ENCODE data around the gene VAX1.
A peak's percentile ranks its signal among the peaks of the same experiment; 100 is the strongest.

The VAX1 gene

DNA sequence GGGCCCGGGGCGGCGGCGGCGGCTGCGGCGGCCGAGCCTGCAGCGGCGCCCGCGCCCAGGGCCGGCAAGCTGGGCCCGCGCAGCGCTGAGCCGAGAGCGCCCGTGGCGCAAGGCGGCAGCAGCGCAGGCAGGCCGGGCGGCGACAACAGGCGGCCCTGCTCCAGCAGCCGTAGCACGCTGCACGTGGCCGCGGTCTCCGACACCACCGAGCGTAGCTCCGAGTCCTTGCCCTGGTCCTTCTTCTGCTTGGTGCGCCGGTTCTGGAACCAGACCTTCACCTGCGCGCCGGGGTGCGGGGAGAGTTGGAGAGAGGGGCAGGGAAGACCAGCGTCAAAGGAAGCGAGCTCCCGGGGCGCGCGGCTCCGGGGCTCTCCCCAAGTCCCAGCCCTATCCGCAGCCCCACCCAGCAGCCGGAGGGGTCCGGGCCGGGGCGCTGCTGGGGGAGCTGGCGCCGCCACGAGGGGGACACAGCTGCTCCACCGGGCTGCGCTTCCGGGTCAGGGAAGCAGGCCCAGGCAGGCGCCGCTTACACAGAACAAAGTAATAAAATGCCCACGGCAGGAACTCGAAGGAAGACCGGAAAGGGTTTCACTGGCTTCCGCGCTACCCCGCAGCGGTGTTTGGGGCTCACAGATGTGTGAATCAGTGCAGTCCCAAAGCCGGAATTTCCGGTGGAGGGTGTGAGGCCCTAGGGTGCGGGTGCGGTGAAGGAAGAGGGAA, 3.6 kb downstream of the VAX1 start:
- POLR2A ChIA-PET, result no interaction called here
- Histone ChIP-seq H3K27me3 (replicated peaks in 2 of 5; ENCODE audit: control insufficient read depth in 4 of 5, insufficient read depth in 5 of 5, low read length in 4 of 5) (peaks cover 37 to 98% (median 63%) of the 10 kb centered on the region in 5 experiments), H3K36me3 (ENCODE audit: control insufficient read depth in 4 of 4, insufficient read depth in 4 of 4, low read length in 3 of 4) (no peaks in the 10 kb centered on the region), H3K4me1 (ENCODE audit: control extremely low read depth in 1 of 4, control insufficient read depth in 4 of 4, insufficient read depth in 4 of 4, low read length in 3 of 4) (peaks cover 0 to 44% (median 27%) of the 10 kb centered on the region in 4 experiments), H3K4me3 (ENCODE audit: control insufficient read depth in 1 of 7, extremely low read depth in 1 of 7, insufficient read depth in 4 of 7, low read depth in 2 of 7, low read length in 6 of 7) (peak overlapping the region in 3 of 7 experiments; percentile 2 to 28 (median 20)), H3K27ac (ENCODE audit: insufficient read depth in 1 of 2, low read depth in 1 of 2, low read length in 2 of 2, poor library complexity in 1 of 2, severe bottlenecking in 2 of 2) (no peak overlapping the region), H3K9me3 (ENCODE audit: control extremely low read depth in 1 of 5, control insufficient read depth in 4 of 5, insufficient read depth in 2 of 5, low read depth in 1 of 5, low read length in 4 of 5) (peaks cover 0 to 2% (median 0%) of the 10 kb centered on the region in 5 experiments)
- DNase-seq, result peak in 2 of 3 donors; percentile 46 to 61
- WGBS (ENCODE audit: insufficient coverage), result under 1% methylated on average over 63 of the region's 72 CpGs
- CTCF ChIA-PET, result interaction anchor here (0.7 to 2.3 kb wide), 5 partner anchors 24 to 346 kb away, joined by 3 to 6 read pairs (median 3); no protein-coding TSS in a partner anchor

GRCh38 chr10:117134056-117134305, 4.1 kb downstream of the VAX1 start:
- Histone ChIP-seq H3K9me3 (ENCODE audit: control extremely low read depth in 1 of 5, control insufficient read depth in 4 of 5, insufficient read depth in 2 of 5, low read depth in 1 of 5, low read length in 4 of 5) (peaks cover 0 to 2% (median 0%) of the 10 kb centered on the region in 5 experiments), H3K4me1 (ENCODE audit: control extremely low read depth in 1 of 4, control insufficient read depth in 4 of 4, insufficient read depth in 4 of 4, low read length in 3 of 4) (peaks cover 0 to 44% (median 26%) of the 10 kb centered on the region in 4 experiments), H3K36me3 (ENCODE audit: control insufficient read depth in 4 of 4, insufficient read depth in 4 of 4, low read length in 3 of 4) (no peaks in the 10 kb centered on the region), H3K27me3 (replicated peaks in 2 of 5; ENCODE audit: control insufficient read depth in 4 of 5, insufficient read depth in 5 of 5, low read length in 4 of 5) (peaks cover 42 to 99% (median 63%) of the 10 kb centered on the region in 5 experiments), H3K4me3 (ENCODE audit: control insufficient read depth in 1 of 7, extremely low read depth in 1 of 7, insufficient read depth in 4 of 7, low read depth in 2 of 7, low read length in 6 of 7) (peak overlapping the region in 4 of 7 experiments; percentile 6 to 33 (median 20)), H3K27ac (ENCODE audit: insufficient read depth in 1 of 2, low read depth in 1 of 2, low read length in 2 of 2, poor library complexity in 1 of 2, severe bottlenecking in 2 of 2) (no peak overlapping the region)
- CTCF ChIA-PET, result interaction anchor here (0.7 to 2.3 kb wide), 5 partner anchors 24 to 346 kb away, joined by 3 to 6 read pairs (median 3); no protein-coding TSS in a partner anchor
- WGBS (ENCODE audit: insufficient coverage), result 2% methylated on average over 28 of the region's 28 CpGs
- POLR2A ChIA-PET, result no interaction called here
- peak in 1 of 3 donors; percentile 23 for DNase-seq

DNA sequence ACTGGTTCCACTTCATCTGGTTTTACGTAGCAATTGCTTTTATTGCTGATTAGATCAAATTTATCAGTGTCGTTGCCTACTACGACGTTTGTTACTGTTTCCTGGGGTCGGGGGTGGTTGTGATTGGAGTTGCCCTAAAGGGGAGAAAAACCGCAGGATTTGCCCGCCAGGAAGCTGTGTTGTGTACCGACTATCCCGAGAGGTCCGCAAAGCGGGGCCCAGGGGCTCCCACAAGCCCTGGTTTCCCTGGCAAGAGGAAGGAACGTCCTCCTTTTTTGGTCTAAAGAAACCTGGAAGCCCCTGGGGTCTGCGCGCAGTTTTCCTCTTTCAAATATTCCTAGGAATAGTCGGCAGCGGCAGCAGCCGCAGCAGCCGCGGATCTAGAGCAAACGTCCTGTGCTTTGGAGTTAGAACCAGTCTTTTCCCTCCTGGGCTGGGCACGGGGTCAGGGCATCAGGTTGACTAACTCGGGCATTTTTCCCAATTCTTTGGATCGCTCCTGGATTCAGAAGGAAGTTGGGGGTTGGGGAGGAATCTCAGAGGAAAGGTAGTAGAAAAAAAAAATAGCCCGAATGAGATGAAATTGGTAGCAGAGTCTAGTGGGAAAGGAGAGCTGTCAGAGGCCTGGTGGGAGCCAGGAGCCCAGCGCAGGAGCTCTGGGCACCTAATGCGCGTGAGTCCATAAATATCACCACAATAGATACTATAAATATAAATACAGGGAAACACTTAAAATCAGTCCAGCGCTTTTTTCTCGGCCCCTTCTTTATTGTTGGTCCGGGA, 4.6 kb downstream of the VAX1 start:
- Histone ChIP-seq H3K27me3 (replicated peaks in 2 of 5; ENCODE audit: control insufficient read depth in 4 of 5, insufficient read depth in 5 of 5, low read length in 4 of 5) (peaks cover 45 to 99% (median 60%) of the 10 kb centered on the region in 5 experiments), H3K27ac (ENCODE audit: insufficient read depth in 1 of 2, low read depth in 1 of 2, low read length in 2 of 2, poor library complexity in 1 of 2, severe bottlenecking in 2 of 2) (no peak overlapping the region), H3K36me3 (ENCODE audit: control insufficient read depth in 4 of 4, insufficient read depth in 4 of 4, low read length in 3 of 4) (no peaks in the 10 kb centered on the region), H3K4me1 (ENCODE audit: control extremely low read depth in 1 of 4, control insufficient read depth in 4 of 4, insufficient read depth in 4 of 4, low read length in 3 of 4) (peaks cover 0 to 44% (median 26%) of the 10 kb centered on the region in 4 experiments), H3K4me3 (ENCODE audit: control insufficient read depth in 1 of 7, extremely low read depth in 1 of 7, insufficient read depth in 4 of 7, low read depth in 2 of 7, low read length in 6 of 7) (peak overlapping the region in 3 of 7 experiments; percentile 6 to 33 (median 13)), H3K9me3 (ENCODE audit: control extremely low read depth in 1 of 5, control insufficient read depth in 4 of 5, insufficient read depth in 2 of 5, low read depth in 1 of 5, low read length in 4 of 5) (peaks cover 0 to 2% (median 0%) of the 10 kb centered on the region in 5 experiments)
- POLR2A ChIA-PET, result no interaction called here
- CTCF ChIA-PET, result interaction anchor here (0.7 to 2.3 kb wide), 4 partner anchors 25 to 345 kb away, joined by 3 to 6 read pairs (median 4); no protein-coding TSS in a partner anchor
- no peak for DNase-seq
- 5% methylated on average over 24 of the region's 30 CpGs for WGBS (ENCODE audit: insufficient coverage)

DNA sequence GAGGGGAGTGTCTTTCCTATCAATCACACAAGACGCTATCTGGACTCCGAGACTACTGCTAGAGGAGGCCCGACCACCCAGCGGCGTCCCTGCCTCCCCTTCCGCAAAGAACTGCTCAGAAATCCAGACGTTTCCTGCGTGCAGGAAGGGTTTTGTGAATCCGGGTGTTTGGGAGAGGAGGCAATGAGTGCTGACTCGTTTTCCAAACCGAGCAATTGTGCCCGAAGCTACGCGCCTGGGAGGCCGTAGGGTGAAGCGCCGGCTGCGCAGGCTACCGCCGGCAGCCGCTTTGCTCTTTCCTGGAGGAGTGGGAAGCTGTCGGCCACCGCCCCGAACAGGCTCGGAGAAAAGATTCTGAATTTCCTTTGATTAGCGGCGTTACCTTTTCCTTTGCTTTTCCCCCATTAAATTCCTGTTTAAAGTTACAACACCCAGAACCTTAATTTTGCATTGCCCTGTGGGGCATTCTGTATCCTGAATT, 5.3 kb downstream of the VAX1 start:
- Histone ChIP-seq H3K9me3 (ENCODE audit: control extremely low read depth in 1 of 5, control insufficient read depth in 4 of 5, insufficient read depth in 2 of 5, low read depth in 1 of 5, low read length in 4 of 5) (peaks cover 0 to 2% (median 0%) of the 10 kb centered on the region in 5 experiments), H3K4me3 (ENCODE audit: control insufficient read depth in 1 of 7, extremely low read depth in 1 of 7, insufficient read depth in 4 of 7, low read depth in 2 of 7, low read length in 6 of 7) (peak overlapping the region in 1 of 7 experiments; percentile 6), H3K4me1 (ENCODE audit: control extremely low read depth in 1 of 4, control insufficient read depth in 4 of 4, insufficient read depth in 4 of 4, low read length in 3 of 4) (peaks cover 0 to 40% (median 24%) of the 10 kb centered on the region in 4 experiments), H3K36me3 (ENCODE audit: control insufficient read depth in 4 of 4, insufficient read depth in 4 of 4, low read length in 3 of 4) (no peaks in the 10 kb centered on the region), H3K27ac (ENCODE audit: insufficient read depth in 1 of 2, low read depth in 1 of 2, low read length in 2 of 2, poor library complexity in 1 of 2, severe bottlenecking in 2 of 2) (no peak overlapping the region), H3K27me3 (replicated peaks in 2 of 5; ENCODE audit: control insufficient read depth in 4 of 5, insufficient read depth in 5 of 5, low read length in 4 of 5) (peaks cover 42 to 97% (median 62%) of the 10 kb centered on the region in 5 experiments)
- DNase-seq, result no peak
- ChIA-PET POLR2A (no interaction called here), CTCF (interaction anchor here (2.3 kb wide), 1 partner anchor 344 kb away, joined by 6 read pairs; no protein-coding TSS in a partner anchor)
- WGBS (ENCODE audit: insufficient coverage), result 3% methylated on average over 27 of the region's 27 CpGs

- DNase-seq, result peak in 2 of 3 donors; percentile 31 to 36
- H3K9me3 ChIP-seq (ENCODE audit: control extremely low read depth in 1 of 5, control insufficient read depth in 4 of 5, insufficient read depth in 2 of 5, low read depth in 1 of 5, low read length in 4 of 5), result peaks cover 0 to 4% (median 0%) of the 10 kb centered on the region in 5 experiments
- CTCF ChIA-PET, result interaction anchor here (1.3 to 2.7 kb wide), 5 partner anchors 20 to 86 kb away, joined by 3 to 21 read pairs (median 5); no protein-coding TSS in a partner anchor
- no peak overlapping the region for H3K27ac ChIP-seq (ENCODE audit: insufficient read depth in 1 of 2, low read depth in 1 of 2, low read length in 2 of 2, poor library complexity in 1 of 2, severe bottlenecking in 2 of 2)
- POLR2A ChIA-PET, result no interaction called here
- no peaks in the 10 kb centered on the region for H3K36me3 ChIP-seq (ENCODE audit: control insufficient read depth in 4 of 4, insufficient read depth in 4 of 4, low read length in 3 of 4)
- H3K4me3 ChIP-seq (ENCODE audit: control insufficient read depth in 1 of 7, extremely low read depth in 1 of 7, insufficient read depth in 4 of 7, low read depth in 2 of 7, low read length in 6 of 7), result peak overlapping the region in 2 of 7 experiments; percentile 1 to 37
- peaks cover 42 to 97% (median 67%) of the 10 kb centered on the region in 5 experiments for H3K27me3 ChIP-seq (replicated peaks in 2 of 5; ENCODE audit: control insufficient read depth in 4 of 5, insufficient read depth in 5 of 5, low read length in 4 of 5)
- H3K4me1 ChIP-seq (ENCODE audit: control extremely low read depth in 1 of 4, control insufficient read depth in 4 of 4, insufficient read depth in 4 of 4, low read length in 3 of 4), result peaks cover 0 to 28% (median 17%) of the 10 kb centered on the region in 4 experiments
- 6% methylated on average over 46 of the region's 47 CpGs for WGBS (ENCODE audit: insufficient coverage)
Observed at GRCh38 chr10:117131376-117132327, 6.4 kb downstream of the VAX1 start.

DNA sequence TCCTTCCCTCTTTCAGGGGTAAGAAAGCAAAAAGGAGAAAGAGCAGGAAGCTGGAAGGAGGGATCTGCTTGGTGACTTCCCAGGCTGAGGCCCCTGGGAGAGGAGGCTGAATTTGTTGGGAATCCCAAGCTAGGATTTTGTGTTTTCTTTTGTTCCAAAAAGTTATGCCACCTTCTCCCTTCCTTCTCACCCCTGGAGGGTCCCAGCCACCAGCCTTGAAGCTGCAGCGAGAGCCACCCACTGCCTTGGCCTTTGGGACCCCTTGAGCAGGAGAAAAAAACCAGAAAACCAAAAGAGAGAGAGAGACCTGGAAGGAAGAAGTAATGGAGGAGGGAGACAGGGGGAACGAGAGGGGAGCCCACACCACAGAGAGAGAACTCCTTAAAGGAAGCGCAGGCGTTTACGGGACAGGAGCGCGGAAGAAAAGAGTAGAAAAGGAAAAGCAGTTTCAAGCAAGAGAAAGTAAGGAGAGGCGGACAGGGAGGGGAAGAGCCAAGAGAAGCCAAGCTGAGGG, 7.2 kb downstream of the VAX1 start:
- H3K4me3 ChIP-seq (ENCODE audit: control insufficient read depth in 1 of 7, extremely low read depth in 1 of 7, insufficient read depth in 4 of 7, low read depth in 2 of 7, low read length in 6 of 7), result no peak overlapping the region
- peaks cover 0 to 25% (median 17%) of the 10 kb centered on the region in 4 experiments for H3K4me1 ChIP-seq (ENCODE audit: control extremely low read depth in 1 of 4, control insufficient read depth in 4 of 4, insufficient read depth in 4 of 4, low read length in 3 of 4)
- peaks cover 42 to 95% (median 60%) of the 10 kb centered on the region in 5 experiments for H3K27me3 ChIP-seq (replicated peaks in 2 of 5; ENCODE audit: control insufficient read depth in 4 of 5, insufficient read depth in 5 of 5, low read length in 4 of 5)
- WGBS (ENCODE audit: insufficient coverage), result 32% methylated on average over 7 of the region's 8 CpGs
- H3K36me3 ChIP-seq (ENCODE audit: control insufficient read depth in 4 of 4, insufficient read depth in 4 of 4, low read length in 3 of 4), result no peaks in the 10 kb centered on the region
- no peak for DNase-seq
- ChIA-PET CTCF (interaction anchor here (1.3 to 2.7 kb wide), 5 partner anchors 19 to 86 kb away, joined by 3 to 21 read pairs (median 5); no protein-coding TSS in a partner anchor), POLR2A (no interaction called here)
- H3K27ac ChIP-seq (ENCODE audit: insufficient read depth in 1 of 2, low read depth in 1 of 2, low read length in 2 of 2, poor library complexity in 1 of 2, severe bottlenecking in 2 of 2), result no peak overlapping the region
- H3K9me3 ChIP-seq (ENCODE audit: control extremely low read depth in 1 of 5, control insufficient read depth in 4 of 5, insufficient read depth in 2 of 5, low read depth in 1 of 5, low read length in 4 of 5), result peaks cover 0 to 4% (median 0%) of the 10 kb centered on the region in 5 experiments
